OCI-LY7 (cell line): ENCODE results near the gene MYRIP. TPM values are rescaled to one million over a fixed set of nuclear protein-coding genes. Genes with fewer than 3 reads are reported as not detected.

ENCODE experiments used
- BruUV-seq: library from RNA; stranded (reverse); fragments of 400-500 nt; replicated peaks from 2 replicates; lab custom pipeline; 2021; lab: Mats Ljungman, UMichigan
- CTCF ChIA-PET: fragments of 300-600 bp; sonication (Branson Sonifier 250); formaldehyde crosslinking; loops from one replicate; lab custom pipeline; 2022; ENCODE audit warnings: antibody characterized with exemption; ENCODE audit not compliant: unreplicated experiment; lab: Charles Lee
- POLR2A ChIA-PET: fragments of 300-600 bp; sonication (Branson Sonifier 250); formaldehyde crosslinking; loops from one replicate; lab custom pipeline; 2022; ENCODE audit warnings: antibody characterized with exemption; lab: Charles Lee
- DNase-seq: peaks from one replicate; pipeline ENCODE4 v3.0.0-alpha.2; 2015; ENCODE audit warnings: low spot score
- H2AFZ ChIP-seq: fragments of 200-600 bp; sonication (generic), shearing (Covaris generic); 2 replicates; pipeline ENCODE4 v1.6.1; 2014; ENCODE audit warnings: mild to moderate bottlenecking, antibody characterized with exemption, low read length, moderate library complexity
- H3K27ac ChIP-seq: fragments of 200-600 bp; sonication (generic); 2 replicates; pipeline ENCODE4 v1.5.1; 2014; ENCODE audit warnings: mixed run types, low read depth, mild to moderate bottlenecking, moderate library complexity, low read length, inconsistent platforms; ENCODE audit not compliant: poor library complexity, severe bottlenecking
- H3K36me3 ChIP-seq: fragments of 200-600 bp; sonication (generic); 2 replicates; pipeline ENCODE4 v1.6.1; 2014; ENCODE audit warnings: mild to moderate bottlenecking, antibody characterized with exemption, low read length, moderate library complexity, mixed read lengths; ENCODE audit not compliant: insufficient read depth
- H3K4me1 ChIP-seq: fragments of 200-600 bp; sonication (generic); 2 replicates; pipeline ENCODE4 v1.5.1; 2014; ENCODE audit warnings: mild to moderate bottlenecking, low read length; ENCODE audit not compliant: insufficient read depth, poor library complexity, severe bottlenecking
- H3K4me2 ChIP-seq: fragments of 200-600 bp; sonication (generic); 2 replicates; pipeline ENCODE4 v1.6.1; 2014; ENCODE audit warnings: mild to moderate bottlenecking, low read length
- H3K4me3 ChIP-seq: fragments of 200-600 bp; sonication (generic); 2 replicates; pipeline ENCODE4 v1.5.1; 2014; ENCODE audit warnings: mild to moderate bottlenecking, low read depth, low read length; ENCODE audit not compliant: poor library complexity, severe bottlenecking
- H3K79me2 ChIP-seq: fragments of 200-600 bp; sonication (generic); 2 replicates; pipeline ENCODE4 v1.6.1; 2016; ENCODE audit warnings: low read depth, mild to moderate bottlenecking, low read length, moderate library complexity, mixed read lengths; ENCODE audit not compliant: insufficient read depth
- H3K9me2 ChIP-seq: fragments of 200-600 bp; sonication (generic); 2 replicates; pipeline ENCODE4 v1.6.1; 2016; ENCODE audit warnings: mild to moderate bottlenecking, low read length, mixed read lengths; ENCODE audit not compliant: insufficient read depth
- H3K9me3 ChIP-seq: fragments of 200-600 bp; sonication (generic); 2 replicates; pipeline ENCODE4 v1.6.1; 2014; ENCODE audit warnings: mild to moderate bottlenecking, mixed run types, low read length, mixed read lengths
- H4K20me1 ChIP-seq: fragments of 200-600 bp; sonication (generic); 2 replicates; pipeline ENCODE4 v1.6.1; 2014; ENCODE audit warnings: mild to moderate bottlenecking, antibody characterized with exemption, low read length, moderate library complexity, mixed read lengths; ENCODE audit not compliant: insufficient read depth
- CTCF ChIP-seq: fragments of 200-600 bp; sonication (generic); conservative IDR thresholded peaks from 2 replicates; pipeline ENCODE4 v1.5.1; 2014; ENCODE audit warnings: mild to moderate bottlenecking, antibody characterized with exemption, low read length, moderate library complexity, mixed read lengths
- EZH2phosphoT487 ChIP-seq: fragments of 200-600 bp; sonication (generic); IDR thresholded peaks from 2 replicates; pipeline ENCODE4 v1.6.1; 2018; ENCODE audit warnings: low read depth, borderline replicate concordance, mild to moderate bottlenecking, mixed run types, antibody characterized with exemption, low read length, moderate library complexity, mixed read lengths
- intact Hi-C: fragments of 100-400 bp; cut with micrococcal nuclease; formaldehyde crosslinking; loops from one replicate; pipeline ENCODE4 v1.10.0; 2022; ENCODE audit not compliant: unreplicated experiment
- total RNA-seq, 2 experiments: library from RNA; depleted of rRNA in 1 of 2; stranded (reverse); fragments of >200 nt in 1 of 2; shearing (Covaris generic) in 1 of 2; gene quantifications; 2 replicates each; pipeline ENCODE4 v1.2.3, GENCODE V29; 2014 to 2022

Gene MYRIP
- total RNA-seq, 2 experiments from 2014 or later = not detected

DNA sequence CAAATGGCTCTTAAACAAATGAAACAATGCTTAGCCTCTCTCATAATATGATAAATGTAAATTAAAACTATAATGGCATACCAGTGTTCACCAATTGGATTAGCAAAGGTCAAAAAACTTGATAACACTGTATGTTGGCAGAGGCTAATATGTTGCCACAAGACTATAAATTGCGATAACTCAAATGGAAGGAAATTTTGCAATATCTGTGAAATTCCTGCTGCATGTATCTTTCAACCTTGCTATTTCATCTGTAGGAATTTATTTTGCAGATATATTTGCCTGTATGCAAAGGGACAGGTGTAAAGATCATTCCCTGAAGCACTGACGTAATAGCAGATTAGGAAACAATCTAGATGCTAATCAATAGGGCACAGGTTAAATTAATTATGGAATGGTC is 308.7 kb downstream of the MYRIP start:
- TF ChIP-seq EZH2phosphoT487 (no peak), CTCF (no peak)
- Histone ChIP-seq H3K79me2 (no peaks in the 10 kb centered on the region), H3K4me3 (no peak overlapping the region), H3K36me3 (no peaks in the 10 kb centered on the region), H3K4me2 (no peak overlapping the region), H3K9me3 (no peaks in the 10 kb centered on the region), H3K9me2 (no peaks in the 10 kb centered on the region), H4K20me1 (no peaks in the 10 kb centered on the region), H2AFZ (no peak overlapping the region), H3K27ac (no peak overlapping the region), H3K4me1 (no peaks in the 10 kb centered on the region)
- no TSS peak for BruUV-seq
- POLR2A ChIA-PET = no interaction called here
- intact Hi-C loops = no loop called here
- DNase-seq = no peak
- CTCF ChIA-PET = no interaction called here

DNA sequence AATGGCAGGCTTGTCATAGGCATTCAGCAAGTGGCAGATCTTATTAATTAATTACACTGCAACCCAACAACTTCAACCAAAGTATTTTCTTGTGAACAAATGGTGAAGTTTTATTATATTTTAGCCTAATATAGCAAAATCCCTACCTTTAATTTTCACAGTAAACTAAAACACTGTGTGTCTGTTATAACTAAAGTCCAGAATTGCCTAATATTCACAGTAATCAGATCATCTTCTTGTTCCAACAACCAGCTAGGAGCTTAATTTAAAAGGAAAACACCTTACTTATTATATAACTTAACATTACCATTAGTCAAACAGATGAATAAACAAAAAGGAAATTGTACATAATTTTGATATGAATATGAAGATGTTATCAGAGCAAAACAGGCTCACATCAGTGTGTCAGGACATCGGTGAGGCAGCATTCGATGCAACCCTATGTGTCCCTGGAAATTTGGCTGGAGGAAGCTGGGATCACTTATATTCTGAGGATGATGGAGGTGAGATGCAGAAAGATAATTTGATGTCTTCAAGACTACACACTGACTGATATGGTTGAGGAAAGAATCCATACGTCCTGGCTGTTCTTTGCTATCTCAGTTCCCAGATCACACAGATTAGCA is 310.8 kb downstream of the MYRIP start:
- no peak for DNase-seq
- Histone ChIP-seq H2AFZ (no peak overlapping the region), H3K9me2 (no peaks in the 10 kb centered on the region), H3K4me1 (no peaks in the 10 kb centered on the region), H3K9me3 (no peaks in the 10 kb centered on the region), H3K4me2 (no peak overlapping the region), H3K4me3 (no peak overlapping the region), H3K79me2 (no peaks in the 10 kb centered on the region), H3K27ac (no peak overlapping the region), H3K36me3 (no peaks in the 10 kb centered on the region), H4K20me1 (no peaks in the 10 kb centered on the region)
- no peak for TF ChIP-seq CTCF
- TF ChIP-seq EZH2phosphoT487 = no peak
- intact Hi-C loops = no loop called here
- no TSS peak for BruUV-seq
- ChIA-PET CTCF (no interaction called here), POLR2A (no interaction called here)

DNA sequence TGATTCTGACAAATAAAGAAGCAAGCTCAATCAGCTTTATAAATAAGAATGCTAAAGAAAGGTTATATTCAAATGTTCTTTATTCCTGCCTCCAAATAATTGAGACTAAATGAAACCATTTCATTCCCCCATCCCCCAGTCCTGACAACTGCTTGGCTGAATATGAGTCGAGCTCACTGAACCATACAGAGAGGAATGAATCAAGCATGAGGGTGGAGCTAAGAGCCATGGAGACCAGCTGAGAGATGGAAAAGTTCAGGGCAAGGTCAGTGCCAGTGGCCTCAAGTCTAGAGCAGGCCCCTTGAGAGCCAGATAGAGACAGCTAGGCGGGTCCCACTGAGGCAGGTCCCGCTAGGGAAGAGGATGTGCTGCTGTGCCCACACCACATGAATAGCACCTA is 311.4 kb downstream of the MYRIP start:
- no peak overlapping the region for H3K27ac ChIP-seq
- ChIA-PET POLR2A (no interaction called here), CTCF (no interaction called here)
- H3K4me1 ChIP-seq = no peaks in the 10 kb centered on the region
- TF ChIP-seq EZH2phosphoT487 = no peak
- no peak for TF ChIP-seq CTCF
- H4K20me1 ChIP-seq = no peaks in the 10 kb centered on the region
- H2AFZ ChIP-seq = no peak overlapping the region
- intact Hi-C loops = no loop called here
- H3K4me2 ChIP-seq = no peak overlapping the region
- no TSS peak for BruUV-seq
- no peaks in the 10 kb centered on the region for H3K9me2 ChIP-seq
- no peak for DNase-seq
- no peaks in the 10 kb centered on the region for H3K9me3 ChIP-seq
- H3K79me2 ChIP-seq = no peaks in the 10 kb centered on the region
- H3K36me3 ChIP-seq = no peaks in the 10 kb centered on the region
- no peak overlapping the region for H3K4me3 ChIP-seq
